ENCODE data around the gene LLGL1.

The LLGL1 gene

GRCh38 chr17:18253947-18254821 is 28.7 kb downstream of the LLGL1 start:
- no peak for DNase-seq

- DNase-seq = no peak
Measured at GRCh38 chr17:18254888-18255649, 29.6 kb downstream of the LLGL1 start.

GRCh38 chr17:18256351-18256750 is 30.9 kb downstream of the LLGL1 start:
- no peak for DNase-seq

GRCh38 chr17:18256776-18257175 is 31.3 kb downstream of the LLGL1 start:
- no peak for DNase-seq

- no peak for DNase-seq
Measured at GRCh38 chr17:18257268-18257981, 32.0 kb downstream of the LLGL1 start.

GRCh38 chr17:18257982-18258355 is 32.5 kb downstream of the LLGL1 start:
- peak; percentile 16 for DNase-seq

GRCh38 chr17:18258356-18259038 is 33.1 kb downstream of the LLGL1 start, which contains the start of gene FLII:
Gene FLII, minus strand, starts transcription at chr17:18258738. Its CDS starts 48 bp downstream, at chr17:18258690.
- peak; percentile 1 for DNase-seq

GRCh38 chr17:18259621-18260331 is 34.3 kb downstream of the LLGL1 start:
- no peak for DNase-seq

GRCh38 chr17:18260332-18261145 is 35.1 kb downstream of the LLGL1 start, which contains the start of gene MIEF2:
Gene MIEF2, plus strand, starts transcription at chr17:18260662. Its CDS starts 2,059 bp downstream, at chr17:18262721.
- peak; percentile 80 for DNase-seq

- no peak for DNase-seq
Measured at GRCh38 chr17:18261146-18261515, 35.7 kb downstream of the LLGL1 start.

- DNase-seq = no peak
Measured at GRCh38 chr17:18261659-18262058, 36.2 kb downstream of the LLGL1 start.

- no peak for DNase-seq
Measured at GRCh38 chr17:18262111-18262510, 36.7 kb downstream of the LLGL1 start.

GRCh38 chr17:18262641-18263040 is 37.2 kb downstream of the LLGL1 start:
- DNase-seq = no peak

GRCh38 chr17:18263885-18264682 is 38.6 kb downstream of the LLGL1 start:
- no peak for DNase-seq

- no peak for DNase-seq
Measured at GRCh38 chr17:18267366-18267765, 41.9 kb downstream of the LLGL1 start.

- DNase-seq = no peak
Measured at GRCh38 chr17:18267927-18268711, 42.7 kb downstream of the LLGL1 start.

- DNase-seq = no peak
Measured at GRCh38 chr17:18270046-18270931, 44.9 kb downstream of the LLGL1 start.

GRCh38 chr17:18277076-18277475 is 51.6 kb downstream of the LLGL1 start:
- DNase-seq = no peak

All from DMS79 treated with DMSO at 0.1 percent for 48 hours (cell line).